ENCODE measurements around the gene SLC4A3.

Gene SLC4A3, protein sequence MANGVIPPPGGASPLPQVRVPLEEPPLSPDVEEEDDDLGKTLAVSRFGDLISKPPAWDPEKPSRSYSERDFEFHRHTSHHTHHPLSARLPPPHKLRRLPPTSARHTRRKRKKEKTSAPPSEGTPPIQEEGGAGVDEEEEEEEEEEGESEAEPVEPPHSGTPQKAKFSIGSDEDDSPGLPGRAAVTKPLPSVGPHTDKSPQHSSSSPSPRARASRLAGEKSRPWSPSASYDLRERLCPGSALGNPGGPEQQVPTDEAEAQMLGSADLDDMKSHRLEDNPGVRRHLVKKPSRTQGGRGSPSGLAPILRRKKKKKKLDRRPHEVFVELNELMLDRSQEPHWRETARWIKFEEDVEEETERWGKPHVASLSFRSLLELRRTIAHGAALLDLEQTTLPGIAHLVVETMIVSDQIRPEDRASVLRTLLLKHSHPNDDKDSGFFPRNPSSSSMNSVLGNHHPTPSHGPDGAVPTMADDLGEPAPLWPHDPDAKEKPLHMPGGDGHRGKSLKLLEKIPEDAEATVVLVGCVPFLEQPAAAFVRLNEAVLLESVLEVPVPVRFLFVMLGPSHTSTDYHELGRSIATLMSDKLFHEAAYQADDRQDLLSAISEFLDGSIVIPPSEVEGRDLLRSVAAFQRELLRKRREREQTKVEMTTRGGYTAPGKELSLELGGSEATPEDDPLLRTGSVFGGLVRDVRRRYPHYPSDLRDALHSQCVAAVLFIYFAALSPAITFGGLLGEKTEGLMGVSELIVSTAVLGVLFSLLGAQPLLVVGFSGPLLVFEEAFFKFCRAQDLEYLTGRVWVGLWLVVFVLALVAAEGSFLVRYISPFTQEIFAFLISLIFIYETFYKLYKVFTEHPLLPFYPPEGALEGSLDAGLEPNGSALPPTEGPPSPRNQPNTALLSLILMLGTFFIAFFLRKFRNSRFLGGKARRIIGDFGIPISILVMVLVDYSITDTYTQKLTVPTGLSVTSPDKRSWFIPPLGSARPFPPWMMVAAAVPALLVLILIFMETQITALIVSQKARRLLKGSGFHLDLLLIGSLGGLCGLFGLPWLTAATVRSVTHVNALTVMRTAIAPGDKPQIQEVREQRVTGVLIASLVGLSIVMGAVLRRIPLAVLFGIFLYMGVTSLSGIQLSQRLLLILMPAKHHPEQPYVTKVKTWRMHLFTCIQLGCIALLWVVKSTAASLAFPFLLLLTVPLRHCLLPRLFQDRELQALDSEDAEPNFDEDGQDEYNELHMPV

DNA sequence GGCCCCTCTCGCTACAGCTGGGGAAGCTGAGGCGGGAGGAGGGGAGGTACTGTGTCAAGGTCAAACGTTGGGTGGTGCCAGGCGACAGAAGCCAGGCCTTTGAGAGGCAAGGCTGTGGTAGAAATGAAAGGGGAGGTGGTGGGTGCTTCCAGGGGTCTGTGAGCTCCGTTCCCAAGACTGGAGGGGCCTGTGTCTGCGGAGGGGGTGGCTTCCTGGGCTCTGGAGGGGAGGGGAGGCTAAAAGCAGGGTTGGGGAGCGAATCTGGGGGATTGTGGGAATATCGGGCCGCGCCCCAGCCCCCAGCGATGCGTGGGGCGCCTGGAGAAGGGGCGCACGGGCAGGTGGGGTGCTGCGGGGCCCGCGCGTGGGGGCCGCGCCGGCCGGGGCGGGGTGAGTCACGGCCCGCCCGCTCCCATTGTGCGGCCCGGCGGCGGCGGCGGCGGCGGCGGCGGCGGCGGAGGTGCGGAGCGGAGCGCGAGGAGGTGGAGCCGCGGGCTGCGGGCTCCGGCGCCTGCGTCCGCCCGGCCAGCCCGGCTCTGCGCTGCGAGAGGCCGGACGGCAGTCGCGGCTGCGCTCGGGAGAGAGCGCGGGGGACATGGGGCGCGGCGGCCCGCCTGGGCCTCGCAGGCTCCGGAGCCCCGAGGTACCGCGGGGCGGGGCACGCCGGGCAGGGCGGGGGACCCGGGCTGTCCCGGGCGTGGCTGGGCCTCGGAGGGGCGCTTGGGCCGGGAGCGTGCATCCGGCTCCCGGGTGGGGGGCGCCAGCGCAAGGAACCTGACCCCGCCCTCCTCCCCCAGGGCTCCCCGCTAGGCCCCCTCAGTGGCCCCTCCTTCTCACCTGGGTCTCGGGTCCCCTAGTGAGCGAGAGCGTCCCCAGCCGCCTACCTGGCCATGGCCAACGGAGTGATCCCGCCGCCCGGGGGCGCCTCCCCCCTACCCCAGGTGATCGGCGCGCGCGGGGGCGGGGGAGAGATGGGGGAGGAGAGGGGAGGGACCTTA lies at the start of gene SLC4A3:
Gene SLC4A3 (plus strand): TSS at position 528 of the 998 bp plus-strand sequence. CDS start 363 bp downstream, at position 891.
- Mint-ChIP-seq H3K36me3 (no peaks in the 10 kb centered on the region), H3K4me3 (peak within 1 kb of the TSS; percentile 71), H3K27ac (no peak within 1 kb of the TSS), H3K27me3 (peaks cover 67% of the 10 kb centered on the region), H3K4me1 (peaks cover 18% of the 10 kb centered on the region), H3K9me3 (no peaks in the 10 kb centered on the region)
- ATAC-seq: peak; percentile 56

- H3K36me3 Mint-ChIP-seq: no peaks in the 10 kb centered on the region
- H3K27ac Mint-ChIP-seq: no peak overlapping the region
- no peak for ATAC-seq
- no peak overlapping the region for H3K4me3 Mint-ChIP-seq
- no peaks in the 10 kb centered on the region for H3K9me3 Mint-ChIP-seq
- H3K27me3 Mint-ChIP-seq: peaks cover 41% of the 10 kb centered on the region
- H3K4me1 Mint-ChIP-seq: no peaks in the 10 kb centered on the region
Observed at GRCh38 chr2:219578811-219579613, 48.4 kb upstream of the SLC4A3 start.

DNA sequence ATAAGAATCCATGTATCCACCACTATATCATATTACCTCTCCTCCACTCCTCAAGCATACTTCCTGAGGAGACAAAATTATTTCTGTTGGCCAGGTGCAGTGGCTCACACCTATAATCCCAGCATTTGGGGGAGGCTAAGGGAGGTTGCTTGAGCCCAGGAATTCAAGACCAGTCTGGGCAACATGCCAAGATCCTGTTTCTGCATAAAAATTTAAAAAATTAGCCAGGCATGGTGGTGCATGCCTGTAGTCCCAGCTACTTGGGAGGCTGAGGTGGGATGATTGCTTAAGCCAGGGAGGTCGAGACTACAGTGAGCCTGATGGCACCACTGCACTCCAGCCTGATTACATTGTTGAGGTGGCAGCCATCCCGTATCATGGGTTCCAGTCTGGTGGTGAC lies 46.1 kb upstream of the SLC4A3 start:
- ATAC-seq: no peak
- no peaks in the 10 kb centered on the region for H3K36me3 Mint-ChIP-seq
- no peak overlapping the region for H3K4me3 Mint-ChIP-seq
- H3K9me3 Mint-ChIP-seq: no peaks in the 10 kb centered on the region
- peaks cover 41% of the 10 kb centered on the region for H3K27me3 Mint-ChIP-seq
- H3K4me1 Mint-ChIP-seq: no peaks in the 10 kb centered on the region
- no peak overlapping the region for H3K27ac Mint-ChIP-seq

DNA sequence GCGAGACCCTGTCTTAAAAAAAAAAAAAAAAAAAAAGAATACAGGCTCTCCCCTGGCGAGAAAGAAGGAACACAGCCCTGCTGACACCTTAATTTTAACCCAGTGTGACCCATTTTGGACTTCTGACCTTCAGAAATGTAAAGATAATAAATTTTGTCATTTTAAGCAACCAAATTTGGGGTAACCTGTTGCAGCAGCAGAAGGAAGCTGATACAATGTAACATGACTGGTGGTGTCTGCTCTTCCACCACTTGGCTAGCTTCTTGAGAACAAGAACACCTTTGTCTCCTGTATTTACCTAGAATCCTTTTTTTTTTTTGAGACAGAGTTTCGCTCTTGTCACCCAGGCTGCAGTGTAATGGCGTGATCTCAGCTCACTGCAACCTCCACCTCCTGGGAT lies 36.3 kb upstream of the SLC4A3 start:
- H3K4me1 Mint-ChIP-seq: no peaks in the 10 kb centered on the region
- H3K9me3 Mint-ChIP-seq: no peaks in the 10 kb centered on the region
- H3K27me3 Mint-ChIP-seq: peaks cover 23% of the 10 kb centered on the region
- ATAC-seq: no peak
- no peak overlapping the region for H3K4me3 Mint-ChIP-seq
- H3K36me3 Mint-ChIP-seq: no peaks in the 10 kb centered on the region
- H3K27ac Mint-ChIP-seq: no peak overlapping the region

DNA sequence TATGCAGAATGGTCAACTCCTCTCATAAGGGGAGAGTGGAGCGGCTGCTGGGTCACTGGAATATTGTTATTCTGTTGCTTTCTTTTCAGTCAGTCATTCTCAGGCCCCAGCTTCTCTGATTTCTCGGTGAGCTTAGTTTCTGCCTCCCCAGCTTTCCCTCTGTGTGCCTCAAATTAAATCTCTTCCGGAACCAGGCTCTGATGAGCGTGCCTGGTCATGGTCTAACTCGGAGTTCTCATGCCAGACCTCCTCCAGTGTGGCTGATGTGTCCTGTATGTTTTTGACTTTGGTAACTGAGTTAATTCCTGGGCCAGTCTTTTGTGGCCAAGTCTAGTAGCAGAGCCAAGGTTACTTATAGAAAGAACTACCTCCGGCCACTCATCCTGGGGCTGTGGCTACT lies 34.7 kb upstream of the SLC4A3 start:
- Mint-ChIP-seq H3K9me3 (no peaks in the 10 kb centered on the region), H3K27me3 (peaks cover 14% of the 10 kb centered on the region), H3K4me1 (no peaks in the 10 kb centered on the region), H3K36me3 (no peaks in the 10 kb centered on the region), H3K4me3 (no peak overlapping the region), H3K27ac (no peak overlapping the region)
- ATAC-seq: no peak

DNA sequence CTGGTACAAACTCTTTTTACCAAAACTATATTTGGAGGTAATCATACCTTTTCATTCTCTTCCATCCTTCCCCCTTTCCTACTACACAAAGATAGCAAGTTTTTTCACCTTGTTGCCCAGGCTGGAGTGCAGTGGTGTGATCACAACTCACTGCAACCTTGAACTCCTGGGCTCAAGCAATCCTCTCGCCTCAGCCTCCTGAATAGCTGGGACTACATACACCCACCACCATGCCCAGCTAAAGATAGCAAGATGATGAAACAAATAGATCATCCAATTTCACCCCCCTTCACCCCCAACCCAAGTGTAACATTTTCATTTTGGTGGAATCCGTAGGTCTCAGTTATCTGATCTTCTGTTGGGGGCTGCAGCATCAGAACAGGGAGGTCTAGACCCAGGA lies 34.3 kb upstream of the SLC4A3 start:
- ATAC-seq: no peak
- no peaks in the 10 kb centered on the region for H3K9me3 Mint-ChIP-seq
- H3K36me3 Mint-ChIP-seq: no peaks in the 10 kb centered on the region
- peaks cover 10% of the 10 kb centered on the region for H3K27me3 Mint-ChIP-seq
- no peak overlapping the region for H3K27ac Mint-ChIP-seq
- no peak overlapping the region for H3K4me3 Mint-ChIP-seq
- H3K4me1 Mint-ChIP-seq: peaks cover 2% of the 10 kb centered on the region

- ATAC-seq: no peak
- peaks cover 15% of the 10 kb centered on the region for H3K4me1 Mint-ChIP-seq
- peaks cover 10% of the 10 kb centered on the region for H3K27me3 Mint-ChIP-seq
- H3K36me3 Mint-ChIP-seq: peaks cover 5% of the 10 kb centered on the region
- no peaks in the 10 kb centered on the region for H3K9me3 Mint-ChIP-seq
- no peak overlapping the region for H3K27ac Mint-ChIP-seq
- no peak overlapping the region for H3K4me3 Mint-ChIP-seq
Observed at GRCh38 chr2:219595256-219595655, 32.2 kb upstream of the SLC4A3 start.

GRCh38 chr2:219596954-219597551 lies 30.4 kb upstream of the SLC4A3 start:
- H3K36me3 Mint-ChIP-seq: peaks cover 21% of the 10 kb centered on the region
- H3K9me3 Mint-ChIP-seq: no peaks in the 10 kb centered on the region
- ATAC-seq: no peak
- H3K4me1 Mint-ChIP-seq: peaks cover 15% of the 10 kb centered on the region
- peak overlapping the region; percentile 86 for H3K4me3 Mint-ChIP-seq
- H3K27ac Mint-ChIP-seq: peak overlapping the region; percentile 82
- H3K27me3 Mint-ChIP-seq: peaks cover 10% of the 10 kb centered on the region

GRCh38 chr2:219597552-219598307 lies 29.7 kb upstream of the SLC4A3 start, which contains the start of gene STK11IP:
STK11IP (plus strand) TSS chr2:219597857; CDS start chr2:219598120, 263 bp downstream.
- H3K27ac Mint-ChIP-seq: peak within 1 kb of the TSS; percentile 82
- ATAC-seq: peak; percentile 95
- H3K4me1 Mint-ChIP-seq: peaks cover 15% of the 10 kb centered on the region
- peaks cover 28% of the 10 kb centered on the region for H3K36me3 Mint-ChIP-seq
- peaks cover 7% of the 10 kb centered on the region for H3K27me3 Mint-ChIP-seq
- no peaks in the 10 kb centered on the region for H3K9me3 Mint-ChIP-seq
- H3K4me3 Mint-ChIP-seq: peak within 1 kb of the TSS; percentile 86

- H3K36me3 Mint-ChIP-seq: peaks cover 31% of the 10 kb centered on the region
- ATAC-seq: peak; percentile 24
- peaks cover 18% of the 10 kb centered on the region for H3K4me1 Mint-ChIP-seq
- peak overlapping the region; percentile 82 for H3K27ac Mint-ChIP-seq
- H3K27me3 Mint-ChIP-seq: no peaks in the 10 kb centered on the region
- no peaks in the 10 kb centered on the region for H3K9me3 Mint-ChIP-seq
- H3K4me3 Mint-ChIP-seq: peak overlapping the region; percentile 86
Observed at GRCh38 chr2:219598308-219599078, 28.9 kb upstream of the SLC4A3 start.

GRCh38 chr2:219603771-219604170 lies 23.7 kb upstream of the SLC4A3 start:
- no peaks in the 10 kb centered on the region for H3K9me3 Mint-ChIP-seq
- no peaks in the 10 kb centered on the region for H3K27me3 Mint-ChIP-seq
- no peak overlapping the region for H3K4me3 Mint-ChIP-seq
- ATAC-seq: peak; percentile 71
- H3K4me1 Mint-ChIP-seq: peaks cover 24% of the 10 kb centered on the region
- peaks cover 79% of the 10 kb centered on the region for H3K36me3 Mint-ChIP-seq
- H3K27ac Mint-ChIP-seq: peak overlapping the region; percentile 34

DNA sequence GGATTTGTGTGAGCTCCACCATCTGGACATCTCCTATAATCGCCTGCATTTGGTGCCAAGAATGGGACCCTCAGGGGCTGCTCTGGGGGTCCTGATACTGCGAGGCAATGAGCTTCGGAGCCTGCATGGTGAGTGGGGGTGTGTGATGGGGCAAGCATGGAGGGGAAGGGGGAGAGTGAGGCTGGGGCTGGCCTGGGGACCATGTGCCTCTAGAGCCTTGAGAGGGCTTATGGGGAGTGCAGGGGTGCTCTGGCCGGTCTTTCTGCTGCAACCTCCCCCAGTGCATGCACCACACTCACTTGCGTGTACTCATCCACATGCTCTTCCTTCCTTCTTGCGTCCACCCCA lies 21.8 kb upstream of the SLC4A3 start:
- H3K27me3 Mint-ChIP-seq: no peaks in the 10 kb centered on the region
- no peak for ATAC-seq
- no peak overlapping the region for H3K4me3 Mint-ChIP-seq
- no peak overlapping the region for H3K27ac Mint-ChIP-seq
- no peaks in the 10 kb centered on the region for H3K9me3 Mint-ChIP-seq
- H3K36me3 Mint-ChIP-seq: peaks cover 85% of the 10 kb centered on the region
- H3K4me1 Mint-ChIP-seq: peaks cover 15% of the 10 kb centered on the region
